Keratinocyte (primary cell): ENCODE results near the gene PPFIBP2.

Source experiments
- CTCF ChIP-seq, 3 experiments: IDR thresholded peaks in 1 of 3; conservative IDR thresholded peaks in 1 of 3; optimal IDR thresholded peaks in 1 of 3; 2 replicates in 2 of 3; 3 replicates in 1 of 3; pipeline versions ENCODE3 to v1.5.1; 2011; ENCODE audit warnings: low read length in 3 of 3, mild to moderate bottlenecking in 3 of 3, moderate library complexity in 2 of 3, control low read depth in 1 of 3, inconsistent platforms in 1 of 3; ENCODE audit not compliant: insufficient read depth in 2 of 3; ENCODE audit errors: extremely low read depth in 1 of 3
- EZH2 ChIP-seq: IDR thresholded peaks from one replicate; pipeline ENCODE4 v1.6.1; 2012; ENCODE audit warnings: inconsistent platforms, mild to moderate bottlenecking, low read length, moderate library complexity

- TF ChIP-seq CTCF (optimal IDR thresholded peaks at IDR 0.05 in 1 of 3, IDR thresholded peaks at IDR 0.05 in 1 of 3, conservative IDR thresholded peaks at IDR 0.05 in 1 of 3; ENCODE audit: extremely low read depth in 1 of 3, insufficient read depth in 2 of 3, low read length in 3 of 3) (no peak), EZH2 (no peak)
These were observed 76.7 kb downstream of the PPFIBP2 start for GRCh38 chr11:7590529-7590928.
